ENCODE data around the gene SNN. TPM values are rescaled to one million over a fixed set of nuclear protein-coding genes. Genes with fewer than 3 reads are reported as not detected.
A peak's percentile ranks its signal among the peaks of the same experiment; 100 is the strongest.

SNN gene
- total RNA-seq, 1 donor from 2014 or later = 23.4 TPM

GRCh38 chr16:11692651-11693050 is 24.4 kb downstream of the SNN start:
- no peak overlapping the region for H3K27ac Mint-ChIP-seq (ENCODE audit: unreplicated experiment)
- H3K4me3 Mint-ChIP-seq (ENCODE audit: unreplicated experiment) = no peak overlapping the region
- peak; percentile 66 for DNase-seq (ENCODE audit: extremely low spot score, unreplicated experiment)
- H3K9me3 Mint-ChIP-seq (ENCODE audit: unreplicated experiment) = no peaks in the 10 kb centered on the region
- no peaks in the 10 kb centered on the region for H3K27me3 Mint-ChIP-seq (ENCODE audit: unreplicated experiment)
- H3K36me3 Mint-ChIP-seq (ENCODE audit: unreplicated experiment) = peaks cover 32% of the 10 kb centered on the region
- peaks cover 20% of the 10 kb centered on the region for H3K4me1 Mint-ChIP-seq (ENCODE audit: unreplicated experiment)
- TF ChIP-seq CTCF (IDR thresholded peaks at IDR 0.05) = no peak

- H3K27ac Mint-ChIP-seq (ENCODE audit: unreplicated experiment) = no peak overlapping the region
- peaks cover 33% of the 10 kb centered on the region for H3K36me3 Mint-ChIP-seq (ENCODE audit: unreplicated experiment)
- no peaks in the 10 kb centered on the region for H3K9me3 Mint-ChIP-seq (ENCODE audit: unreplicated experiment)
- no peaks in the 10 kb centered on the region for H3K27me3 Mint-ChIP-seq (ENCODE audit: unreplicated experiment)
- no peak overlapping the region for H3K4me3 Mint-ChIP-seq (ENCODE audit: unreplicated experiment)
- no peak for TF ChIP-seq CTCF (IDR thresholded peaks at IDR 0.05)
- peak; percentile 66 for DNase-seq (ENCODE audit: extremely low spot score, unreplicated experiment)
- H3K4me1 Mint-ChIP-seq (ENCODE audit: unreplicated experiment) = peaks cover 5% of the 10 kb centered on the region
Observed at GRCh38 chr16:11696266-11697012, 28.2 kb downstream of the SNN start.

- no peaks in the 10 kb centered on the region for H3K9me3 Mint-ChIP-seq (ENCODE audit: unreplicated experiment)
- H3K27me3 Mint-ChIP-seq (ENCODE audit: unreplicated experiment) = no peaks in the 10 kb centered on the region
- peaks cover 37% of the 10 kb centered on the region for H3K36me3 Mint-ChIP-seq (ENCODE audit: unreplicated experiment)
- H3K27ac Mint-ChIP-seq (ENCODE audit: unreplicated experiment) = no peak overlapping the region
- H3K4me3 Mint-ChIP-seq (ENCODE audit: unreplicated experiment) = no peak overlapping the region
- H3K4me1 Mint-ChIP-seq (ENCODE audit: unreplicated experiment) = peaks cover 5% of the 10 kb centered on the region
- TF ChIP-seq CTCF (IDR thresholded peaks at IDR 0.05) = no peak
- peak; percentile 63 for DNase-seq (ENCODE audit: extremely low spot score, unreplicated experiment)
Observed at GRCh38 chr16:11697319-11697718, 29.1 kb downstream of the SNN start.

GRCh38 chr16:11698271-11698689 is 30.0 kb downstream of the SNN start:
- Mint-ChIP-seq H3K27ac (ENCODE audit: unreplicated experiment) (no peak overlapping the region), H3K9me3 (ENCODE audit: unreplicated experiment) (no peaks in the 10 kb centered on the region), H3K4me3 (ENCODE audit: unreplicated experiment) (no peak overlapping the region), H3K27me3 (ENCODE audit: unreplicated experiment) (no peaks in the 10 kb centered on the region), H3K4me1 (ENCODE audit: unreplicated experiment) (peaks cover 5% of the 10 kb centered on the region), H3K36me3 (ENCODE audit: unreplicated experiment) (peaks cover 40% of the 10 kb centered on the region)
- DNase-seq (ENCODE audit: extremely low spot score, unreplicated experiment) = peak; percentile 59
- no peak for TF ChIP-seq CTCF (IDR thresholded peaks at IDR 0.05)

- Mint-ChIP-seq H3K27me3 (ENCODE audit: unreplicated experiment) (no peaks in the 10 kb centered on the region), H3K27ac (ENCODE audit: unreplicated experiment) (no peak overlapping the region), H3K9me3 (ENCODE audit: unreplicated experiment) (no peaks in the 10 kb centered on the region), H3K4me1 (ENCODE audit: unreplicated experiment) (peaks cover 5% of the 10 kb centered on the region), H3K4me3 (ENCODE audit: unreplicated experiment) (no peak overlapping the region), H3K36me3 (ENCODE audit: unreplicated experiment) (peaks cover 40% of the 10 kb centered on the region)
- DNase-seq (ENCODE audit: extremely low spot score, unreplicated experiment) = peak; percentile 57
- no peak for TF ChIP-seq CTCF (IDR thresholded peaks at IDR 0.05)
Observed at GRCh38 chr16:11699234-11699894, 31.1 kb downstream of the SNN start.

Data from osteocyte (in vitro differentiated cells).